Epithelial cell of esophagus (primary cell): ENCODE measurements around the gene ETV3L.
A peak's percentile ranks its signal among the peaks of the same experiment; 100 is the strongest.

Experiments used
- DNase-seq: peaks from one replicate; pipeline ENCODE4 v3.0.0; 2010; ENCODE audit warnings: low read depth
- H3K4me3 ChIP-seq: 2 replicates; pipeline ENCODE4 v1.5.1; 2011; ENCODE audit warnings: mild to moderate bottlenecking, low read length, control low read depth
- TF ChIP-seq, protein P1 (sequence below): IDR thresholded peaks from 2 replicates; pipeline ENCODE4 v1.5.1; 2011; ENCODE audit warnings: low read depth, mild to moderate bottlenecking, low read length, control low read depth, inconsistent platforms; ENCODE audit not compliant: insufficient read depth; ENCODE audit errors: missing control alignments

The ETV3L gene

GRCh38 chr1:157132616-157133167, 33.1 kb upstream of the ETV3L start:
- TF ChIP-seq, protein P1, sequence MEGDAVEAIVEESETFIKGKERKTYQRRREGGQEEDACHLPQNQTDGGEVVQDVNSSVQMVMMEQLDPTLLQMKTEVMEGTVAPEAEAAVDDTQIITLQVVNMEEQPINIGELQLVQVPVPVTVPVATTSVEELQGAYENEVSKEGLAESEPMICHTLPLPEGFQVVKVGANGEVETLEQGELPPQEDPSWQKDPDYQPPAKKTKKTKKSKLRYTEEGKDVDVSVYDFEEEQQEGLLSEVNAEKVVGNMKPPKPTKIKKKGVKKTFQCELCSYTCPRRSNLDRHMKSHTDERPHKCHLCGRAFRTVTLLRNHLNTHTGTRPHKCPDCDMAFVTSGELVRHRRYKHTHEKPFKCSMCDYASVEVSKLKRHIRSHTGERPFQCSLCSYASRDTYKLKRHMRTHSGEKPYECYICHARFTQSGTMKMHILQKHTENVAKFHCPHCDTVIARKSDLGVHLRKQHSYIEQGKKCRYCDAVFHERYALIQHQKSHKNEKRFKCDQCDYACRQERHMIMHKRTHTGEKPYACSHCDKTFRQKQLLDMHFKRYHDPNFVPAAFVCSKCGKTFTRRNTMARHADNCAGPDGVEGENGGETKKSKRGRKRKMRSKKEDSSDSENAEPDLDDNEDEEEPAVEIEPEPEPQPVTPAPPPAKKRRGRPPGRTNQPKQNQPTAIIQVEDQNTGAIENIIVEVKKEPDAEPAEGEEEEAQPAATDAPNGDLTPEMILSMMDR, result no peak
- no peak overlapping the region for H3K4me3 ChIP-seq
- DNase-seq, result peak; percentile 92

GRCh38 chr1:157132111-157132510, 32.5 kb upstream of the ETV3L start:
- TF ChIP-seq, protein P1, result no peak
- no peak overlapping the region for H3K4me3 ChIP-seq
- DNase-seq, result no peak

DNA sequence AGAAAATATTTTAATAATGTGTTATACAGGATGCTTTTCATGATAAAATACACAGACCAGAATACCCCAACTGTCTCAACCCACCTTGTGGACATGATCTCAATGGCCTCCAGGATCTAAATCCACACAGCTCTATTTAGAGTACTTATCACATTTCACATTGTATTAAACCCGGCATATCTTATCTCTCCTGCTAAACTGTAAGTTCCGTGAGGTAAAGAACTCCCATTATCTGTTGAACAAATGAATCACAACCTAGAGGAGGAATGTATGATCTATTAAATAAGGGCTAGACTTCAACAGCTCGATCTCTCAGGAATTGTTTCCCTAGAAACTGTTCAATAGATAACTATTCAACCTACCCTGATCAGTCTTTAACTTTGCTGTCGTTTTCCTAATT, 31.7 kb upstream of the ETV3L start:
- TF ChIP-seq, protein P1, result no peak
- H3K4me3 ChIP-seq, result no peak overlapping the region
- DNase-seq, result no peak

- DNase-seq, result no peak
These were observed 25.2 kb upstream of the ETV3L start for GRCh38 chr1:157124855-157125254.

DNA sequence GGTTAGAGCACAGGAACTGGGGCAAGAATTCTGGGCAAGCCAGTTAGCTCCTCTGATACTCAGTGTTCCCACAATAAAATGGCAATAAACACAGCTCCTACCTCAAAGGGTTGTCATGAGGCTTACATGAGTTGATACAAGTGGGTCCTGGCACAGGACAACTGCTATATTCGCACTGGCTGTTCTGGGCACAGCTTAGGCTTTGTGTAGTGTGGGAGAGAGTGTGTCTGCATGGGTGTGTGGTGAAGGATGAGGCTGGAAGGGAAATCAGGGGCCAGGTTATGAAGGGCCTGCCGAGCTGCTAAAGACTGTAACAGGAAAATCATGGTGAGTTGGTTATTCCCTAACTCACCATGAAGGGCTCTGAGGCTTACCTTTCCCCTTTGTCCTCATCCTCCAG, 19.8 kb upstream of the ETV3L start:
- no peak for DNase-seq
- TF ChIP-seq, protein P1, result no peak
- H3K4me3 ChIP-seq, result no peak overlapping the region

More at GRCh38 chr1:157124855-157125254, 25.2 kb upstream of the ETV3L start:
- TF ChIP-seq, protein P1, result peak; percentile 35
- no peak overlapping the region for H3K4me3 ChIP-seq

- DNase-seq, result no peak
- H3K4me3 ChIP-seq, result no peak overlapping the region
- TF ChIP-seq, protein P1, result no peak
These were observed 19.4 kb upstream of the ETV3L start for GRCh38 chr1:157119008-157119407.

GRCh38 chr1:157117527-157118057, 18.0 kb upstream of the ETV3L start:
- H3K4me3 ChIP-seq, result no peak overlapping the region
- DNase-seq, result no peak
- TF ChIP-seq, protein P1, result no peak
